B cell (primary cell): ENCODE measurements around the gene HTRA3. TPM values are rescaled to one million over a fixed set of nuclear protein-coding genes. Genes with fewer than 3 reads are reported as not detected.

Experiments used
- ATAC-seq: fragments of 200-7000 bp; cut with Tn5 transposase; one replicate; pipeline ENCODE4 v1.10.0; 2021; ENCODE audit warnings: low read depth, mild to moderate bottlenecking, moderate number of reproducible peaks, moderate library complexity
- CTCF ChIA-PET: fragments of 350-600 bp; sonication (Branson Sonifier 250); formaldehyde crosslinking; loops from one replicate; lab custom pipeline; 2021; ENCODE audit warnings: antibody characterized with exemption, inconsistent platforms; lab: Charles Lee
- POLR2A ChIA-PET: fragments of 350-600 bp; sonication (Branson Sonifier 250); formaldehyde crosslinking; loops from one replicate; lab custom pipeline; 2021; ENCODE audit warnings: antibody characterized with exemption; lab: Charles Lee
- DNase-seq: peaks from one replicate; pipeline ENCODE4 v3.0.0; 2013
- H2AFZ ChIP-seq: 2 replicates; pipeline ENCODE4 v1.6.1; 2012; ENCODE audit warnings: mild to moderate bottlenecking, low read depth, low read length; ENCODE audit not compliant: insufficient read depth, poor library complexity, severe bottlenecking
- H3K27ac ChIP-seq, 2 donors: 1 replicate in 1 of 2; 2 replicates in 1 of 2; pipeline ENCODE4 v1.5.1; 2012 to 2013; ENCODE audit warnings: low read length in 2 of 2, mild to moderate bottlenecking in 2 of 2, moderate library complexity in 1 of 2
- H3K27me3 ChIP-seq, 4 experiments: fragments of 200-600 bp in 1 of 4; sonication (generic) in 1 of 4; replicated peaks in 1 of 4; 1 replicate in 2 of 4; 2 replicates in 2 of 4; pipeline versions ENCODE4 v1.6.1 to v1.7.0; 2013 to 2016; ENCODE audit warnings: low read length in 3 of 4, mild to moderate bottlenecking in 2 of 4, mixed read lengths in 1 of 4, moderate library complexity in 1 of 4; ENCODE audit not compliant: insufficient read depth in 4 of 4, control insufficient read depth in 3 of 4; ENCODE audit errors: control extremely low read depth in 1 of 4
- H3K36me3 ChIP-seq, 2 experiments: replicated peaks in 1 of 2; 1 replicate in 1 of 2; 2 replicates in 1 of 2; pipeline versions ENCODE4 v1.6.1 to v1.7.1; 2013; ENCODE audit warnings: low read length in 1 of 2; ENCODE audit not compliant: insufficient read depth in 2 of 2, control insufficient read depth in 1 of 2; ENCODE audit errors: control extremely low read depth in 1 of 2, extremely low read depth in 1 of 2
- H3K4me1 ChIP-seq, 2 donors: fragments of 200-600 bp in 1 of 2; sonication (generic) in 1 of 2; 1 replicate in 1 of 2; 2 replicates in 1 of 2; pipeline versions ENCODE4 v1.5.1 to v1.6.1; 2013 to 2017; ENCODE audit warnings: low read length in 2 of 2; ENCODE audit not compliant: control insufficient read depth in 2 of 2, insufficient read depth in 2 of 2
- H3K4me2 ChIP-seq: replicated peaks from 2 replicates; pipeline ENCODE3; 2012; ENCODE audit warnings: mild to moderate bottlenecking, low read depth, low read length; ENCODE audit not compliant: poor library complexity, severe bottlenecking
- H3K4me3 ChIP-seq, 5 experiments: fragments of 200-600 bp in 1 of 5; sonication (generic) in 1 of 5; 1 replicate in 3 of 5; 2 replicates in 2 of 5; pipeline versions ENCODE4 v1.5.1 to v1.7.0; 2011 to 2016; ENCODE audit warnings: low read length in 4 of 5, mild to moderate bottlenecking in 4 of 5, low read depth in 2 of 5, control low read depth in 1 of 5, moderate library complexity in 1 of 5; ENCODE audit not compliant: insufficient read depth in 1 of 5; ENCODE audit errors: control extremely low read depth in 1 of 5, extremely low read depth in 1 of 5
- H3K79me2 ChIP-seq: fragments of 200-600 bp; sonication (generic); one replicate; pipeline ENCODE4 v1.6.0; 2016; ENCODE audit warnings: low read length; ENCODE audit not compliant: control insufficient read depth, insufficient read depth
- H3K9ac ChIP-seq: fragments of 200-600 bp; sonication (generic); 2 replicates; pipeline ENCODE4 v1.6.1; 2017; ENCODE audit warnings: mild to moderate bottlenecking, low read length, moderate library complexity
- H3K9me3 ChIP-seq, 3 donors: one replicate each; pipeline versions ENCODE4 v1.6.1 to v1.7.1; 2013; ENCODE audit warnings: low read length in 2 of 3; ENCODE audit not compliant: control insufficient read depth in 2 of 3, insufficient read depth in 1 of 3; ENCODE audit errors: control extremely low read depth in 1 of 3
- H4K20me1 ChIP-seq: 2 replicates; pipeline ENCODE4 v1.6.0; 2012; ENCODE audit warnings: mild to moderate bottlenecking, low read length; ENCODE audit not compliant: insufficient read depth, control insufficient read depth, poor library complexity, severe bottlenecking
- H3K27ac Mint-ChIP-seq: one replicate; pipeline ENCODE4 v1.8.0; 2021; ENCODE audit warnings: mixed read lengths
- H3K27me3 Mint-ChIP-seq: one replicate; pipeline ENCODE4 v1.8.0; 2021; ENCODE audit warnings: mixed read lengths
- H3K4me1 Mint-ChIP-seq: one replicate; pipeline ENCODE4 v1.8.0; 2021; ENCODE audit warnings: mixed read lengths
- H3K4me3 Mint-ChIP-seq: one replicate; pipeline ENCODE4 v1.8.0; 2021; ENCODE audit warnings: mixed read lengths
- H3K9me3 Mint-ChIP-seq: one replicate; pipeline ENCODE4 v1.8.0; 2022; ENCODE audit warnings: mixed read lengths; ENCODE audit not compliant: insufficient read depth
- EZH2 ChIP-seq: IDR thresholded peaks from 2 replicates; pipeline ENCODE4 v1.6.1; 2012; ENCODE audit warnings: borderline replicate concordance, low read depth, mild to moderate bottlenecking, moderate library complexity, low read length; ENCODE audit not compliant: insufficient read depth, poor library complexity, severe bottlenecking
- WGBS: methylation state at CpG from one replicate; pipeline ENCODE4 v1.1.5; 2013; ENCODE audit warnings: missing lambda C conversion rate; ENCODE audit not compliant: insufficient coverage; 5-methylcytosine and 5-hydroxymethylcytosine counted together
- intact Hi-C: fragments of 100-400 bp; cut with micrococcal nuclease; formaldehyde crosslinking; loops from one replicate; pipeline ENCODE4 v1.10.0; 2022
- polyA plus RNA-seq: library from polyadenylated mRNA; depleted of rRNA; stranded (reverse); fragments of >200 nt; gene quantifications from 2 replicates; pipeline ENCODE4 v1.2.3, GENCODE V29; 2012
- total RNA-seq, 2 donors: library from RNA; stranded (reverse); fragments of 120-200 nt in 1 of 2; gene quantifications; 1 replicate in 1 of 2; 2 replicates in 1 of 2; pipeline versions ENCODE4 v1.2.3 to v1.2.4, GENCODE V29; 2013 to 2022
- TF ChIP-seq, protein P1 (sequence below): fragments of 200-600 bp; IDR thresholded peaks from one replicate; pipeline ENCODE4 v1.8.0; 2022; ENCODE audit warnings: antibody characterized with exemption, mild to moderate bottlenecking

HTRA3 gene
- total and polyA plus RNA-seq, 2 donors (not counting 1 experiment from before 2014, with no cell fraction given) = not detected

DNA sequence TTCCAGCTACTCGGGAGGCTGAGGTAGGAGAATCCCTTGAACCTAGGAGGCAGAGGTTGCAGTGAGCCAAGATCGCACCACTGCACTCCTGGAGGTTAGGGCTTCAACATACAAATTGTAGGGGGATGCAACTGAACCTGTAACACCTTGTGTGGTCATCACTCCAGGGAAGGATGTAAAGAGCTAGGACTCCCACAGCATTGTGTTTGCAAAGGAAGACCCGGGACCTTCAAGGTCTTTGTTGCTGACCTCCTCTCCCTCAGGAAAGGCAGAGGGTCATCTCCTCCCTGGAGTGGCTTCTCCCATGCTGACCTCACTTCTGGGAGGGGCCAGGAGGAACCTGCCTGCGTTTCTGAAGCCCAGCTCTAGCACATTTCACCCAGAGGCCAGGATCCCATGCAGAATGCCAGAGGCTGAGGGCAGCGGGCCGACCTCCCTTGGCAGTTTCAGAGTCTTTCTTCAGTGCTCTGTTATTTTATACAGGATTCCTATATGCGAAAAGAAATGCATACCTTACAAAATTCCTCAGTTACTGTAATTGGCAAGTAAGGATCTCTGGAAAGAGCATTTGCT, 80.2 kb downstream of the HTRA3 start:
- ChIA-PET CTCF (no interaction called here), POLR2A (no interaction called here)
- H3K4me2 ChIP-seq = no peak overlapping the region
- Mint-ChIP-seq H3K9me3 (peaks cover 2% of the 10 kb centered on the region), H3K27me3 (peaks cover 6% of the 10 kb centered on the region), H3K4me1 (no peaks in the 10 kb centered on the region), H3K27ac (no peak overlapping the region), H3K4me3 (no peak overlapping the region)
- no peaks in the 10 kb centered on the region for H3K27me3 ChIP-seq
- no peak overlapping the region for H3K4me3 ChIP-seq
- intact Hi-C loops = no loop called here
- H3K4me1 ChIP-seq = no peaks in the 10 kb centered on the region
- H3K27ac ChIP-seq = no peak overlapping the region
- ATAC-seq (no peak), DNase-seq (no peak)
- H2AFZ ChIP-seq = no peak overlapping the region
- WGBS = 89% methylated on average over 4 of the region's 7 CpGs
- H3K9ac ChIP-seq = no peak overlapping the region
- no peaks in the 10 kb centered on the region for H3K36me3 ChIP-seq
- H3K79me2 ChIP-seq = no peaks in the 10 kb centered on the region
- no peak for TF ChIP-seq EZH2
- TF ChIP-seq, protein P1, sequence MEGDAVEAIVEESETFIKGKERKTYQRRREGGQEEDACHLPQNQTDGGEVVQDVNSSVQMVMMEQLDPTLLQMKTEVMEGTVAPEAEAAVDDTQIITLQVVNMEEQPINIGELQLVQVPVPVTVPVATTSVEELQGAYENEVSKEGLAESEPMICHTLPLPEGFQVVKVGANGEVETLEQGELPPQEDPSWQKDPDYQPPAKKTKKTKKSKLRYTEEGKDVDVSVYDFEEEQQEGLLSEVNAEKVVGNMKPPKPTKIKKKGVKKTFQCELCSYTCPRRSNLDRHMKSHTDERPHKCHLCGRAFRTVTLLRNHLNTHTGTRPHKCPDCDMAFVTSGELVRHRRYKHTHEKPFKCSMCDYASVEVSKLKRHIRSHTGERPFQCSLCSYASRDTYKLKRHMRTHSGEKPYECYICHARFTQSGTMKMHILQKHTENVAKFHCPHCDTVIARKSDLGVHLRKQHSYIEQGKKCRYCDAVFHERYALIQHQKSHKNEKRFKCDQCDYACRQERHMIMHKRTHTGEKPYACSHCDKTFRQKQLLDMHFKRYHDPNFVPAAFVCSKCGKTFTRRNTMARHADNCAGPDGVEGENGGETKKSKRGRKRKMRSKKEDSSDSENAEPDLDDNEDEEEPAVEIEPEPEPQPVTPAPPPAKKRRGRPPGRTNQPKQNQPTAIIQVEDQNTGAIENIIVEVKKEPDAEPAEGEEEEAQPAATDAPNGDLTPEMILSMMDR = no peak
- no peaks in the 10 kb centered on the region for H4K20me1 ChIP-seq
- peaks cover 0 to 9% (median 0%) of the 10 kb centered on the region in 3 donors for H3K9me3 ChIP-seq

DNA sequence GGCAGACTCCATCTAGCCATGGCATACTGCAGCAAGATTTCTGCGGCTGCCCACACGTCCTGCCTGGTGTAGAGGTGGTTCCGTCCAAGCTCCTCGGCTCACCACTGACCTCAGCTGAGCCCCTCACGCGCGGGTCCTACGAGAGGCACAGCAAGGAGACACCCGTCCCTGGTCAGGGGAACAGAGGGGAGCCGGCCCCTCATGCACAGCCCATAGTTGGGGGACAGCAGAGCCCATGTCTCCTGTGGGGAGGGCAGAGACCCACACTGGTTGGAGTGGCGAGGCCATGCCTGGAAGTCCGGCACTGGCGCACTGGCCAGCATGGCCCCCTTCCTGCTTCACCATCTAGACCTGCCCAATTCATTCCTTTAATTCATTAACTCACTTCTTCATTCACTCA, 80.8 kb downstream of the HTRA3 start:
- Histone ChIP-seq H3K27me3 (no peaks in the 10 kb centered on the region), H4K20me1 (no peaks in the 10 kb centered on the region), H3K9me3 (peaks cover 0 to 9% (median 0%) of the 10 kb centered on the region in 3 donors), H2AFZ (no peak overlapping the region), H3K4me2 (no peak overlapping the region), H3K4me3 (no peak overlapping the region), H3K79me2 (no peaks in the 10 kb centered on the region), H3K27ac (no peak overlapping the region), H3K9ac (no peak overlapping the region), H3K36me3 (no peaks in the 10 kb centered on the region), H3K4me1 (no peaks in the 10 kb centered on the region)
- H3K27me3 Mint-ChIP-seq = peaks cover 6% of the 10 kb centered on the region
- no peak for TF ChIP-seq EZH2
- TF ChIP-seq, protein P1 = no peak
- ChIA-PET POLR2A (no interaction called here), CTCF (no interaction called here)
- H3K9me3 Mint-ChIP-seq = peaks cover 2% of the 10 kb centered on the region
- DNase-seq (no peak), ATAC-seq (no peak)
- intact Hi-C loops = no loop called here
- no peak overlapping the region for H3K4me3 Mint-ChIP-seq
- H3K4me1 Mint-ChIP-seq = no peaks in the 10 kb centered on the region
- 93% methylated on average over 13 of the region's 13 CpGs for WGBS
- no peak overlapping the region for H3K27ac Mint-ChIP-seq
